ENCODE measurements around the gene SIX3.

SIX3 gene

GRCh38 chr2:44922776-44923175 is 18.7 kb upstream of the SIX3 start:
- H3K27ac ChIP-seq: no peak overlapping the region
- no peak for DNase-seq (ENCODE audit: low spot score)
- CTCF ChIA-PET: no interaction called here
- TF ChIP-seq, protein P1, sequence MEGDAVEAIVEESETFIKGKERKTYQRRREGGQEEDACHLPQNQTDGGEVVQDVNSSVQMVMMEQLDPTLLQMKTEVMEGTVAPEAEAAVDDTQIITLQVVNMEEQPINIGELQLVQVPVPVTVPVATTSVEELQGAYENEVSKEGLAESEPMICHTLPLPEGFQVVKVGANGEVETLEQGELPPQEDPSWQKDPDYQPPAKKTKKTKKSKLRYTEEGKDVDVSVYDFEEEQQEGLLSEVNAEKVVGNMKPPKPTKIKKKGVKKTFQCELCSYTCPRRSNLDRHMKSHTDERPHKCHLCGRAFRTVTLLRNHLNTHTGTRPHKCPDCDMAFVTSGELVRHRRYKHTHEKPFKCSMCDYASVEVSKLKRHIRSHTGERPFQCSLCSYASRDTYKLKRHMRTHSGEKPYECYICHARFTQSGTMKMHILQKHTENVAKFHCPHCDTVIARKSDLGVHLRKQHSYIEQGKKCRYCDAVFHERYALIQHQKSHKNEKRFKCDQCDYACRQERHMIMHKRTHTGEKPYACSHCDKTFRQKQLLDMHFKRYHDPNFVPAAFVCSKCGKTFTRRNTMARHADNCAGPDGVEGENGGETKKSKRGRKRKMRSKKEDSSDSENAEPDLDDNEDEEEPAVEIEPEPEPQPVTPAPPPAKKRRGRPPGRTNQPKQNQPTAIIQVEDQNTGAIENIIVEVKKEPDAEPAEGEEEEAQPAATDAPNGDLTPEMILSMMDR (conservative IDR thresholded peaks at IDR 0.05; ENCODE audit: low read depth): no peak
- POLR2A ChIA-PET (ENCODE audit: low non-redundant PET): no interaction called here

DNA sequence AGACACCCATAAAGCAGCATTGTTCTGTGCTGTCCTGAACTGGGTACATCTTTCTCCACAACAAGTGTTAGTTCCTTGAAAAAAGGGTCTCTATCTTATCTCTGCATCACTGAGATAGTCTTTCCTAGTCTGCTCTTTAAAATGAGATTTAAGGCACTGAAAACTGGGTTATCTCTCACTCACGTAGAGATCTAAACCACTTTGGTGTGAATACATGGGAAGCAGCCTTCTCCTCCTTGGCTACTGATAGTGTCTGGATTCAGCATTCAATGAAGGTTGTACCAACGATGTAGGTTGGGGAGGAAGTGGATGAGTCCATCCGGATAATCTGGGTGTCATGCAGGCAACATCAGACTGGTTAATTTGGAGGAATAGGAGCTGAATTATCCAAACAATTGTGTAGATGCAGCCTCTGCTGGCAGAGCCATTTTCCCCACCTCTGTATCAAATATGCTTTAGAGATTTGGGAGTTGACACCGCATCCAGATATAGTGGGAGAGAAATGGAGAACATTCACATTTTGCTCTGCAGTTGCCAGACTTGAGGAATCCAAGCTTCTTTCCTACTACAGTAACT is 15.9 kb upstream of the SIX3 start:
- no peak for DNase-seq (ENCODE audit: low spot score)
- ChIA-PET POLR2A (ENCODE audit: low non-redundant PET) (no interaction called here), CTCF (no interaction called here)
- H3K27ac ChIP-seq: no peak overlapping the region
- TF ChIP-seq, protein P1 (conservative IDR thresholded peaks at IDR 0.05; ENCODE audit: low read depth): no peak

- ChIA-PET CTCF (interaction anchor here (0.6 kb wide), 2 partner anchors 453 to 600 kb away, joined by 3 to 6 read pairs; no protein-coding TSS in a partner anchor), POLR2A (ENCODE audit: low non-redundant PET) (no interaction called here)
- H3K27ac ChIP-seq: no peak overlapping the region
- DNase-seq (ENCODE audit: low spot score): no peak
- TF ChIP-seq, protein P1 (conservative IDR thresholded peaks at IDR 0.05; ENCODE audit: low read depth): no peak
These were observed 14.5 kb upstream of the SIX3 start for GRCh38 chr2:44926957-44927356.

DNA sequence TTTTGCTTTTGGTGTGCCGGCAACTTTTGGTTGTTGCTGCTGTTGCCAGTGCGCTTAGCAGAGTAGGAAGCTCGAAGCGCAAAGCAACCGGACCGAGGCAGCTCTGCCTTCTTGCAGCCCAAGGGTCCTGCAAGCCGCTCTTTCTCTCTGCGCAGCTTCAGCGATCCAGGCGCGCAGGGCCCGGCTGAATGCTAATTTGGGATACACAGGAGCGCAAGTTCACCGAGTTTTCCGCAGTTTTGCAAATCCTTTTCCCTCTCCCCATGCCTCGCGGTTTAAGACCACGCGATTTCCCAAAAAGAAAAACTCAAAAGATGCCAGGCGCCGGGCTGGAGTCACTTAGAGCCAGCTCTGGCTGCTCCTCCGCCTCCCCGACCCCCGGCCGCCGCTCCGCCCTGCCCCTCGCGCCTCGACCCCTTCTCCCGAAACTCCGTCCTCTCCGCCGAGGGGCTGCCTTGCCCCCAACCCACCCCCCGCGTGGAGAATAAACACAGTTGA is 13.5 kb upstream of the SIX3 start:
- TF ChIP-seq, protein P1 (conservative IDR thresholded peaks at IDR 0.05; ENCODE audit: low read depth): no peak
- no peak for DNase-seq (ENCODE audit: low spot score)
- ChIA-PET POLR2A (ENCODE audit: low non-redundant PET) (no interaction called here), CTCF (no interaction called here)
- H3K27ac ChIP-seq: no peak overlapping the region

GRCh38 chr2:44928483-44929158 is 12.9 kb upstream of the SIX3 start:
- DNase-seq (ENCODE audit: low spot score): no peak
- TF ChIP-seq, protein P1 (conservative IDR thresholded peaks at IDR 0.05; ENCODE audit: low read depth): no peak
- POLR2A ChIA-PET (ENCODE audit: low non-redundant PET): no interaction called here
- no peak overlapping the region for H3K27ac ChIP-seq
- CTCF ChIA-PET: interaction anchor here (0.7 kb wide), 1 partner anchor 87 kb away, joined by 4 read pairs; no protein-coding TSS in a partner anchor

- H3K27ac ChIP-seq: no peak overlapping the region
- no peak for DNase-seq (ENCODE audit: low spot score)
- TF ChIP-seq, protein P1 (conservative IDR thresholded peaks at IDR 0.05; ENCODE audit: low read depth): no peak
- POLR2A ChIA-PET (ENCODE audit: low non-redundant PET): no interaction called here
- CTCF ChIA-PET: interaction anchor here (0.7 kb wide), 1 partner anchor 88 kb away, joined by 4 read pairs; no protein-coding TSS in a partner anchor
These were observed 12.3 kb upstream of the SIX3 start for GRCh38 chr2:44929159-44929734.

Measured in RWPE1 (cell line).